GM12878 (cell line): ENCODE measurements around the gene PPP1R9B. TPM values are rescaled to one million over a fixed set of nuclear protein-coding genes. Genes with fewer than 3 reads are reported as not detected.

Experiments
- ATAC-seq: fragments of 200-7000 bp; cut with Tn5 transposase; 3 replicates; pipeline ENCODE4 v1.9.1; 2020; ENCODE audit warnings: mild to moderate bottlenecking, moderate library complexity
- BruUV-seq: library from RNA; stranded (reverse); fragments of 400-500 nt; replicated peaks from 2 replicates; lab custom pipeline; 2021; lab: Mats Ljungman, UMichigan
- CTCF ChIA-PET: fragments of 300-600 bp; sonication (Branson Sonifier 250); formaldehyde crosslinking; extraction: SDS; loops from one replicate; lab custom pipeline; 2021; ENCODE audit warnings: inconsistent platforms; lab: Yijun Ruan, JAX
- POLR2A ChIA-PET: fragments of 350-600 bp; formaldehyde crosslinking; extraction: SDS; loops from one replicate; lab custom pipeline; 2021; ENCODE audit warnings: inconsistent platforms; lab: Charles Lee
- RAD21 ChIA-PET: fragments of 300-600 bp; sonication (Branson Sonifier 250); formaldehyde crosslinking; loops from one replicate; lab custom pipeline; 2023; ENCODE audit warnings: antibody characterized with exemption; ENCODE audit not compliant: unreplicated experiment; lab: Charles Lee
- SMC1A ChIA-PET: fragments of 300-600 bp; sonication (Branson Sonifier 250); formaldehyde crosslinking; loops from one replicate; lab custom pipeline; 2023; ENCODE audit not compliant: unreplicated experiment, uncharacterized antibody; lab: Charles Lee
- DNase-seq: peaks from one replicate; pipeline ENCODE4 v3.0.0-alpha.2; 2011; ENCODE audit warnings: low read depth, low spot score
- FAIRE-seq: peaks from 3 replicates; lab custom pipeline; 2011; peaks lifted over from hg19 to GRCh38; lab: Jason Lieb, UNC
- H2AFZ ChIP-seq: 2 replicates; pipeline ENCODE4 v1.6.0; 2011; ENCODE audit warnings: low read depth, low read length, control low read depth; ENCODE audit not compliant: control insufficient read depth
- H3K27ac ChIP-seq: 2 replicates; pipeline ENCODE4 v1.5.1; 2011; ENCODE audit warnings: control low read depth; ENCODE audit not compliant: control insufficient read depth, insufficient read depth
- H3K27me3 ChIP-seq, 2 experiments: replicated peaks in 1 of 2; 2 replicates each; pipeline versions ENCODE4 v1.6.0 to v1.6.1; 2011; ENCODE audit warnings: low read length in 1 of 2; ENCODE audit not compliant: control insufficient read depth in 2 of 2, insufficient read depth in 2 of 2
- H3K36me3 ChIP-seq, 2 experiments: 2 replicates each; pipeline ENCODE4 v1.5.1; 2011; ENCODE audit warnings: low read length in 1 of 2; ENCODE audit not compliant: control insufficient read depth in 2 of 2, insufficient read depth in 2 of 2
- H3K4me1 ChIP-seq: 2 replicates; pipeline ENCODE4 v1.6.1; 2011; ENCODE audit warnings: mild to moderate bottlenecking, low read length, moderate library complexity, mixed read lengths; ENCODE audit not compliant: control insufficient read depth, insufficient read depth
- H3K4me2 ChIP-seq: 2 replicates; pipeline ENCODE4 v1.6.0; 2011; ENCODE audit warnings: control low read depth; ENCODE audit not compliant: control insufficient read depth, insufficient read depth
- H3K4me3 ChIP-seq: fragments of 200-600 bp; sonication (generic); 2 replicates; pipeline ENCODE4 v1.5.1; 2016
- H3K79me2 ChIP-seq: 2 replicates; pipeline ENCODE4 v1.6.0; 2011; ENCODE audit warnings: low read length; ENCODE audit not compliant: control insufficient read depth, insufficient read depth
- H3K9ac ChIP-seq: 2 replicates; pipeline ENCODE4 v1.8.0; 2011; ENCODE audit warnings: low read length, control low read depth, mixed read lengths; ENCODE audit not compliant: control insufficient read depth, insufficient read depth
- H3K9me3 ChIP-seq: replicated peaks from 3 replicates; pipeline ENCODE4 v1.5.1; 2011; ENCODE audit warnings: mild to moderate bottlenecking, low read length; ENCODE audit not compliant: control insufficient read depth, insufficient read depth
- H4K20me1 ChIP-seq: 2 replicates; pipeline ENCODE4 v1.6.0; 2011; ENCODE audit not compliant: control insufficient read depth, insufficient read depth
- FOS ChIP-seq: IDR thresholded peaks from 3 replicates; pipeline ENCODE4 v1.6.1; 2011; ENCODE audit warnings: borderline replicate concordance; ENCODE audit not compliant: insufficient read length; ENCODE audit errors: extremely low read depth
- MTA3 ChIP-seq: IDR thresholded peaks from 2 replicates; pipeline ENCODE4 v1.6.1; 2012; ENCODE audit warnings: low read length, inconsistent platforms, borderline replicate concordance
- NFYB ChIP-seq: IDR thresholded peaks from 2 replicates; pipeline ENCODE4 v1.6.1; 2011; ENCODE audit warnings: low read depth, mild to moderate bottlenecking, low read length, improper control_type of control experiment, moderate library complexity; ENCODE audit not compliant: insufficient read depth
- NRF1 ChIP-seq: conservative IDR thresholded peaks from 2 replicates; pipeline ENCODE4 v1.6.1; 2011; ENCODE audit warnings: mild to moderate bottlenecking, low read depth, low read length, improper control_type of control experiment
- PRDM15 ChIP-seq: fragments of 450-650 bp; formaldehyde crosslinking; IDR thresholded peaks from 2 replicates; pipeline ENCODE4 v1.4.0; 2020; ENCODE audit warnings: mild to moderate bottlenecking, moderate library complexity
- RBBP5 ChIP-seq: fragments of 200-600 bp; sonication (generic); conservative IDR thresholded peaks from 2 replicates; pipeline ENCODE4 v1.6.1; 2016
- RCOR1 ChIP-seq: conservative IDR thresholded peaks from 2 replicates; pipeline ENCODE4 v1.6.1; 2012; ENCODE audit warnings: low read depth, low read length, improper control_type of control experiment
- RFX5 ChIP-seq: IDR thresholded peaks from 2 replicates; pipeline ENCODE4 v1.6.1; 2011; ENCODE audit warnings: low read depth, low read length, improper control_type of control experiment
- SIX5 ChIP-seq: IDR thresholded peaks from 2 replicates; pipeline ENCODE4 v1.6.1; 2011; ENCODE audit warnings: mild to moderate bottlenecking, low read depth, low read length, moderate library complexity; ENCODE audit not compliant: severe bottlenecking
- SMAD1 ChIP-seq: fragments of 450-650 bp; IDR thresholded peaks from 2 replicates; pipeline ENCODE4 v1.6.1; 2018; ENCODE audit warnings: mild to moderate bottlenecking, low read depth; ENCODE audit not compliant: partially characterized antibody
- SMC3 ChIP-seq: IDR thresholded peaks from 2 replicates; pipeline ENCODE4 v1.6.1; 2011; ENCODE audit warnings: low read length, improper control_type of control experiment, borderline replicate concordance
- ZNF274 ChIP-seq: IDR thresholded peaks from one replicate; pipeline ENCODE4 v1.8.0; 2011; ENCODE audit not compliant: insufficient read length, insufficient read depth
- ZNF622 ChIP-seq: fragments of 450-650 bp; IDR thresholded peaks from 2 replicates; pipeline ENCODE4 v1.6.1; 2017; ENCODE audit warnings: mild to moderate bottlenecking, inconsistent platforms
- ZSCAN29 ChIP-seq: fragments of 450-650 bp; IDR thresholded peaks from 2 replicates; pipeline ENCODE4 v1.6.1; 2017; ENCODE audit warnings: mild to moderate bottlenecking, moderate library complexity
- WGBS: methylation state at CpG from one replicate; pipeline ENCODE4 v1.1.6; 2016; ENCODE audit warnings: low lambda C conversion rate; ENCODE audit not compliant: insufficient replicate concordance, insufficient coverage; ENCODE audit errors: missing lambda C conversion rate; 5-methylcytosine and 5-hydroxymethylcytosine counted together
- in situ Hi-C: fragments of 300-500 bp; cut with MboI; formaldehyde crosslinking; loops from 9 replicates; pipeline ENCODE4 v1.14.3; 2018; ENCODE audit warnings: mixed read lengths
- intact Hi-C: fragments of 100-400 bp; cut with micrococcal nuclease; formaldehyde crosslinking; loops from one replicate; pipeline ENCODE4 v1.14.2; 2022; ENCODE audit not compliant: unreplicated experiment
- polyA plus RNA-seq, 11 experiments: library from polyadenylated mRNA; depleted of rRNA in 4 of 11; unstranded in 6 of 11; stranded (reverse) in 5 of 11; fragments of >200 nt; fragmentation: Nextera tagmentation in 4 of 11; fragmentation: Illumina TruSeq in 1 of 11; extraction: Ambion mirVana in 4 of 11; extraction: Trizol in 1 of 11; gene quantifications; 1 replicate in 1 of 11; 2 replicates in 10 of 11; pipeline versions ENCODE4 v1.2.1 to v1.2.3, GENCODE V29; 2011 to 2016; ENCODE audit warnings: inconsistent platforms in 2 of 11, missing spikeins in 2 of 11, low read depth in 1 of 11
- total RNA-seq, 4 experiments: library from RNA; depleted of rRNA in 3 of 4; stranded (reverse); fragments of >200 nt in 3 of 4; fragmentation: Illumina TruSeq in 1 of 4; extraction: Trizol in 1 of 4; gene quantifications; 2 replicates each; pipeline versions ENCODE4 v1.2.1 to v1.2.3, GENCODE V29; 2013 to 2021
- TF ChIP-seq, protein P1 (sequence below): fragments of 450-650 bp; IDR thresholded peaks from 2 replicates; pipeline ENCODE4 v1.6.1; 2016; ENCODE audit warnings: mild to moderate bottlenecking, moderate library complexity, borderline replicate concordance
- TF ChIP-seq, protein P2 (sequence below): fragments of 450-650 bp; IDR thresholded peaks from 2 replicates; pipeline ENCODE4 v1.6.1; 2017; ENCODE audit warnings: low read depth, mild to moderate bottlenecking, moderate library complexity

PPP1R9B gene
- total and polyA plus RNA-seq, 10 of the 15 experiments (the other 5 are each of a cell fraction or from before 2014, with no cell fraction given), result 0.20 to 107 (median 37.5) TPM

DNA sequence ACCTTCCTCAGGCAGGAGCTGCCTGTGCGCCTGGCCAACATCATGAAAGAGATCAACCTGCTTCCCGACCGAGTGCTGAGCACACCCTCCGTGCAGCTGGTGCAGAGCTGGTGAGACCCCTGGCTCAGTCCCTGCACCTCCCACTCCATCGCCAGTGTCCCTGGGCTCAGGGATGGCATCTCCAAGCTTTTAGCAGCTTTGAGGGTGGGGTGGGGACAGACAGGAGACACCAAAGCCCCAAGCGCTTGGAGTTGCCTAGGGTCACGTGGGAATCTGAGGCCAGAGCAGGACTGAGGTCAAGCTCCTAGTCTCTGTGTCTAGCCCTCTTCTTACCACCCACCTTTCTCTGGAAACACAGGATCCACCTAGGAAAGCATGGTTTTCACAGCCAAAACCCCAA lies 53.0 kb downstream of the PPP1R9B start:
- DNase-seq (no peak), ATAC-seq (no peak), FAIRE-seq (no peak)
- H3K4me1 ChIP-seq, result peaks cover 17% of the 10 kb centered on the region
- no peak overlapping the region for H3K4me2 ChIP-seq
- H3K4me3 ChIP-seq, result no peak overlapping the region
- no peak overlapping the region for H3K9ac ChIP-seq
- no peak overlapping the region for H3K27ac ChIP-seq
- 91% methylated on average over 7 of the region's 7 CpGs for WGBS
- intact Hi-C loops, result loop anchor here (5.0 kb wide), 1 partner anchor 50 kb away; no protein-coding TSS in a partner anchor
- ChIA-PET CTCF (interaction anchor here (0.7 to 3.4 kb wide), 6 partner anchors 10 to 191 kb away, joined by 3 to 13 read pairs (median 4); no protein-coding TSS in a partner anchor), POLR2A (interaction anchor here (0.6 kb wide), 1 partner anchor 34 kb away, joined by 4 read pairs; no protein-coding TSS in a partner anchor), RAD21 (interaction anchor here (1.4 kb wide), 1 partner anchor 10 kb away, joined by 3 read pairs; no protein-coding TSS in a partner anchor), SMC1A (interaction anchor here (1.4 kb wide), 1 partner anchor 10 kb away, joined by 3 read pairs; no protein-coding TSS in a partner anchor)
- H3K9me3 ChIP-seq, result no peaks in the 10 kb centered on the region
- no peaks in the 10 kb centered on the region for H4K20me1 ChIP-seq
- H3K36me3 ChIP-seq, result no peaks in the 10 kb centered on the region
- no peaks in the 10 kb centered on the region for H3K27me3 ChIP-seq
- H2AFZ ChIP-seq, result no peak overlapping the region
- no TSS peak for BruUV-seq
- H3K79me2 ChIP-seq, result no peaks in the 10 kb centered on the region
- in situ Hi-C loops, result no loop called here
- TF ChIP-seq MTA3, result no peak
- TF ChIP-seq NFYB, result no peak
- no peak for TF ChIP-seq ZNF274
- TF ChIP-seq ZNF622, result no peak
- no peak for TF ChIP-seq RFX5
- no peak for TF ChIP-seq PRDM15 (CRISPR knock-in tag)
- no peak for TF ChIP-seq SMAD1
- TF ChIP-seq RBBP5, result no peak
- TF ChIP-seq NRF1, result no peak
- TF ChIP-seq, protein P1, sequence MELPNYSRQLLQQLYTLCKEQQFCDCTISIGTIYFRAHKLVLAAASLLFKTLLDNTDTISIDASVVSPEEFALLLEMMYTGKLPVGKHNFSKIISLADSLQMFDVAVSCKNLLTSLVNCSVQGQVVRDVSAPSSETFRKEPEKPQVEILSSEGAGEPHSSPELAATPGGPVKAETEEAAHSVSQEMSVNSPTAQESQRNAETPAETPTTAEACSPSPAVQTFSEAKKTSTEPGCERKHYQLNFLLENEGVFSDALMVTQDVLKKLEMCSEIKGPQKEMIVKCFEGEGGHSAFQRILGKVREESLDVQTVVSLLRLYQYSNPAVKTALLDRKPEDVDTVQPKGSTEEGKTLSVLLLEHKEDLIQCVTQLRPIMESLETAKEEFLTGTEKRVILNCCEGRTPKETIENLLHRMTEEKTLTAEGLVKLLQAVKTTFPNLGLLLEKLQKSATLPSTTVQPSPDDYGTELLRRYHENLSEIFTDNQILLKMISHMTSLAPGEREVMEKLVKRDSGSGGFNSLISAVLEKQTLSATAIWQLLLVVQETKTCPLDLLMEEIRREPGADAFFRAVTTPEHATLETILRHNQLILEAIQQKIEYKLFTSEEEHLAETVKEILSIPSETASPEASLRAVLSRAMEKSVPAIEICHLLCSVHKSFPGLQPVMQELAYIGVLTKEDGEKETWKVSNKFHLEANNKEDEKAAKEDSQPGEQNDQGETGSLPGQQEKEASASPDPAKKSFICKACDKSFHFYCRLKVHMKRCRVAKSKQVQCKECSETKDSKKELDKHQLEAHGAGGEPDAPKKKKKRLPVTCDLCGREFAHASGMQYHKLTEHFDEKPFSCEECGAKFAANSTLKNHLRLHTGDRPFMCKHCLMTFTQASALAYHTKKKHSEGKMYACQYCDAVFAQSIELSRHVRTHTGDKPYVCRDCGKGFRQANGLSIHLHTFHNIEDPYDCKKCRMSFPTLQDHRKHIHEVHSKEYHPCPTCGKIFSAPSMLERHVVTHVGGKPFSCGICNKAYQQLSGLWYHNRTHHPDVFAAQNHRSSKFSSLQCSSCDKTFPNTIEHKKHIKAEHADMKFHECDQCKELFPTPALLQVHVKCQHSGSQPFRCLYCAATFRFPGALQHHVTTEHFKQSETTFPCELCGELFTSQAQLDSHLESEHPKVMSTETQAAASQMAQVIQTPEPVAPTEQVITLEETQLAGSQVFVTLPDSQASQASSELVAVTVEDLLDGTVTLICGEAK, result no peak
- no peak for TF ChIP-seq SIX5
- TF ChIP-seq, protein P2, sequence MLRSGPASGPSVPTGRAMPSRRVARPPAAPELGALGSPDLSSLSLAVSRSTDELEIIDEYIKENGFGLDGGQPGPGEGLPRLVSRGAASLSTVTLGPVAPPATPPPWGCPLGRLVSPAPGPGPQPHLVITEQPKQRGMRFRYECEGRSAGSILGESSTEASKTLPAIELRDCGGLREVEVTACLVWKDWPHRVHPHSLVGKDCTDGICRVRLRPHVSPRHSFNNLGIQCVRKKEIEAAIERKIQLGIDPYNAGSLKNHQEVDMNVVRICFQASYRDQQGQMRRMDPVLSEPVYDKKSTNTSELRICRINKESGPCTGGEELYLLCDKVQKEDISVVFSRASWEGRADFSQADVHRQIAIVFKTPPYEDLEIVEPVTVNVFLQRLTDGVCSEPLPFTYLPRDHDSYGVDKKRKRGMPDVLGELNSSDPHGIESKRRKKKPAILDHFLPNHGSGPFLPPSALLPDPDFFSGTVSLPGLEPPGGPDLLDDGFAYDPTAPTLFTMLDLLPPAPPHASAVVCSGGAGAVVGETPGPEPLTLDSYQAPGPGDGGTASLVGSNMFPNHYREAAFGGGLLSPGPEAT, result no peak
- TF ChIP-seq RCOR1, result no peak
- TF ChIP-seq SMC3, result no peak
- TF ChIP-seq ZSCAN29, result no peak
- TF ChIP-seq FOS, result no peak
